ELR (cell line): Measurements from ENCODE around the gene ZNF561.
"Not testable (repeated sequence)": the region's sequence is repeated elsewhere in the genome, so short reads cannot be mapped to it uniquely, and the experiment has no call there.

Source experiments
- DNase-seq: peaks from one replicate; pipeline ENCODE4 v3.0.0-alpha.2; 2015; ENCODE audit warnings: low read depth

The ZNF561 gene

GRCh38 chr19:9621156-9622037, at the start of gene ZNF561:
Gene ZNF561 (minus strand): TSS chr19:9621232. CDS start chr19:9619456, 1,776 bp downstream.
- DNase-seq, result peak; percentile 90

GRCh38 chr19:9668544-9668943, 47.5 kb upstream of the ZNF561 start:
- no peak for DNase-seq

- DNase-seq, result no peak
These were observed 46.9 kb upstream of the ZNF561 start for GRCh38 chr19:9667898-9668297.

- DNase-seq, result no peak
These were observed 37.7 kb upstream of the ZNF561 start for GRCh38 chr19:9658769-9659168.

GRCh38 chr19:9653066-9653555, 32.1 kb upstream of the ZNF561 start:
- not testable (repeated sequence) for DNase-seq

- not testable (repeated sequence) for DNase-seq
These were observed 30.4 kb upstream of the ZNF561 start for GRCh38 chr19:9651464-9651863.

- DNase-seq, result no peak
These were observed 29.3 kb upstream of the ZNF561 start for GRCh38 chr19:9650345-9650744.

GRCh38 chr19:9645472-9645871, 24.4 kb upstream of the ZNF561 start:
- no peak for DNase-seq

GRCh38 chr19:9644472-9644871, 23.4 kb upstream of the ZNF561 start:
- no peak for DNase-seq

GRCh38 chr19:9641810-9642209, 20.8 kb upstream of the ZNF561 start:
- no peak for DNase-seq

GRCh38 chr19:9640956-9641355, 19.9 kb upstream of the ZNF561 start:
- no peak for DNase-seq

- DNase-seq, result no peak
These were observed 15.0 kb upstream of the ZNF561 start for GRCh38 chr19:9636018-9636417.

- no peak for DNase-seq
These were observed 6.8 kb upstream of the ZNF561 start for GRCh38 chr19:9627856-9628255.

GRCh38 chr19:9622531-9622930, 1.5 kb upstream of the ZNF561 start:
- DNase-seq, result no peak

GRCh38 chr19:9620842-9621155, 233 bp downstream of the ZNF561 start:
- DNase-seq, result no peak

- no peak for DNase-seq
These were observed 5.2 kb downstream of the ZNF561 start for GRCh38 chr19:9615844-9616243.

- DNase-seq, result no peak
These were observed 10.4 kb downstream of the ZNF561 start for GRCh38 chr19:9610484-9611113.

- DNase-seq, result no peak
These were observed 12.1 kb downstream of the ZNF561 start for GRCh38 chr19:9608912-9609311.

- DNase-seq, result peak; percentile 96
These were observed 24.0 kb downstream of the ZNF561 start for GRCh38 chr19:9597027-9597426.

GRCh38 chr19:9586764-9587163, 34.3 kb downstream of the ZNF561 start:
- peak; percentile 78 for DNase-seq

GRCh38 chr19:9584073-9584833, 36.8 kb downstream of the ZNF561 start, which contains the start of gene ZNF121:
Gene ZNF121 (minus strand): TSS chr19:9584504. CDS start chr19:9568097, 16,407 bp downstream.
- peak; percentile 86 for DNase-seq

GRCh38 chr19:9582081-9582725, 38.8 kb downstream of the ZNF561 start:
- DNase-seq, result not testable (repeated sequence)
